GM21447 (cell line): ENCODE measurements around the gene MARCHF3.

Source experiments
- ATAC-seq: cut with Tn5 transposase; IDR thresholded peaks from one replicate; pipeline ENCODE4 v1.9.1; 2021; ENCODE audit not compliant: unreplicated experiment

The MARCHF3 gene

GRCh38 chr5:126987271-126987899, 43.0 kb downstream of the MARCHF3 start:
- no peak for ATAC-seq

- ATAC-seq, result no peak
Measured at GRCh38 chr5:126984632-126985031, 45.7 kb downstream of the MARCHF3 start.

GRCh38 chr5:126983874-126984266, 46.5 kb downstream of the MARCHF3 start:
- no peak for ATAC-seq

- ATAC-seq, result no peak
Measured at GRCh38 chr5:126982926-126983873, 47.2 kb downstream of the MARCHF3 start.

GRCh38 chr5:126982202-126982601, 48.2 kb downstream of the MARCHF3 start:
- no peak for ATAC-seq

- no peak for ATAC-seq
Measured at GRCh38 chr5:126981701-126982100, 48.7 kb downstream of the MARCHF3 start.

GRCh38 chr5:126981222-126981621, 49.1 kb downstream of the MARCHF3 start:
- no peak for ATAC-seq

GRCh38 chr5:126978258-126978657, 52.1 kb downstream of the MARCHF3 start:
- no peak for ATAC-seq

- no peak for ATAC-seq
Measured at GRCh38 chr5:126976520-126977172, 53.7 kb downstream of the MARCHF3 start.

- ATAC-seq, result no peak
Measured at GRCh38 chr5:126975796-126976195, 54.6 kb downstream of the MARCHF3 start.

- ATAC-seq, result no peak
Measured at GRCh38 chr5:126973193-126973592, 57.2 kb downstream of the MARCHF3 start.

GRCh38 chr5:126972062-126972895, 58.1 kb downstream of the MARCHF3 start:
- ATAC-seq, result peak; percentile 74

- ATAC-seq, result no peak
Measured at GRCh38 chr5:126971455-126972031, 58.8 kb downstream of the MARCHF3 start.

GRCh38 chr5:126970517-126971017, 59.8 kb downstream of the MARCHF3 start:
- no peak for ATAC-seq

GRCh38 chr5:126969548-126969947, 60.8 kb downstream of the MARCHF3 start:
- ATAC-seq, result peak; percentile 23

- no peak for ATAC-seq
Measured at GRCh38 chr5:126967808-126968466, 62.4 kb downstream of the MARCHF3 start.

- no peak for ATAC-seq
Measured at GRCh38 chr5:126965487-126965886, 64.9 kb downstream of the MARCHF3 start.

- peak; percentile 46 for ATAC-seq
Measured at GRCh38 chr5:126965061-126965475, 65.3 kb downstream of the MARCHF3 start.

GRCh38 chr5:126963822-126964375, 66.5 kb downstream of the MARCHF3 start:
- no peak for ATAC-seq
